ENCODE results near the gene ZNF182.

- TF ChIP-seq CTCF (IDR thresholded peaks at IDR 0.05), result no peak
- TF ChIP-seq EZH2phosphoT487 (IDR thresholded peaks at IDR 0.05), result no peak
Observed at GRCh38 chrX:48021026-48021900, 17.5 kb upstream of the ZNF182 start.
